Neural cell (in vitro differentiated cells): ENCODE data around the gene PRKCSH. TPM values are rescaled to one million over a fixed set of nuclear protein-coding genes. Genes with fewer than 3 reads are reported as not detected.

ENCODE experiments used
- H2AFZ ChIP-seq: fragments of 200-600, 300-800 bp; sonication (generic), shearing (Covaris generic); 2 replicates; pipeline ENCODE4 v1.6.0; 2014; ENCODE audit warnings: low read depth, mild to moderate bottlenecking, antibody characterized with exemption, low read length, moderate library complexity
- H3F3A ChIP-seq: fragments of 200-600 bp; shearing (Covaris generic); 2 replicates; pipeline ENCODE4 v1.6.1; 2016; ENCODE audit warnings: mild to moderate bottlenecking, moderate library complexity, mixed read lengths, antibody characterized with exemption, low read length; ENCODE audit not compliant: insufficient read depth, poor library complexity, severe bottlenecking
- H3K27ac ChIP-seq: fragments of 200-600, 300-800 bp; sonication (generic), shearing (Covaris generic); 2 replicates; pipeline ENCODE4 v1.5.1; 2014; ENCODE audit warnings: mild to moderate bottlenecking, low read length, moderate library complexity
- H3K27me3 ChIP-seq: fragments of 300-800, 200-600 bp; sonication (generic), shearing (Covaris generic); 2 replicates; pipeline ENCODE4 v1.6.0; 2014; ENCODE audit warnings: mild to moderate bottlenecking, low read depth, low read length, moderate library complexity; ENCODE audit not compliant: insufficient read depth
- H3K36me3 ChIP-seq: fragments of 300-800, 200-600 bp; sonication (generic), shearing (Covaris generic); 2 replicates; pipeline ENCODE4 v1.5.1; 2014; ENCODE audit warnings: mild to moderate bottlenecking, antibody characterized with exemption, low read length, moderate library complexity; ENCODE audit not compliant: insufficient read depth
- H3K4me2 ChIP-seq: fragments of 300-800, 200-600 bp; sonication (generic), shearing (Covaris generic); 2 replicates; pipeline ENCODE4 v1.6.0; 2014; ENCODE audit warnings: mild to moderate bottlenecking, low read length
- H3K4me3 ChIP-seq: fragments of 300-800, 200-600 bp; sonication (generic), shearing (Covaris generic); 2 replicates; pipeline ENCODE4 v1.5.1; 2014; ENCODE audit warnings: mild to moderate bottlenecking, low read length, moderate library complexity
- H3K79me2 ChIP-seq: fragments of 200-600 bp; shearing (Covaris generic); replicated peaks from 2 replicates; pipeline ENCODE4 v1.6.0; 2014; ENCODE audit warnings: mild to moderate bottlenecking, low read length, moderate library complexity; ENCODE audit not compliant: insufficient read depth
- H3K9ac ChIP-seq: fragments of 300-800, 200-600 bp; sonication (generic), shearing (Covaris generic); 2 replicates; pipeline ENCODE4 v1.6.1; 2016; ENCODE audit warnings: mild to moderate bottlenecking, low read length, mixed read lengths
- H3K9me2 ChIP-seq: fragments of 200-600 bp; shearing (Covaris generic); 2 replicates; pipeline ENCODE4 v1.6.1; 2016; ENCODE audit warnings: mild to moderate bottlenecking, low read length, mixed read lengths; ENCODE audit not compliant: insufficient read depth
- H3K9me3 ChIP-seq: fragments of 200-600, 300-800 bp; sonication (generic), shearing (Covaris generic); 2 replicates; pipeline ENCODE4 v1.6.1; 2016; ENCODE audit warnings: mild to moderate bottlenecking, mixed run types, low read length, moderate library complexity, mixed read lengths
- H4K20me1 ChIP-seq: fragments of 200-600 bp; shearing (Covaris generic); 2 replicates; pipeline ENCODE4 v1.6.1; 2016; ENCODE audit warnings: mild to moderate bottlenecking, mixed run types; ENCODE audit not compliant: insufficient read depth
- EZH2 ChIP-seq: fragments of 200-600, 300-800 bp; shearing (Covaris generic), sonication (generic); IDR thresholded peaks from 2 replicates; pipeline ENCODE4 v1.6.1; 2014; ENCODE audit warnings: antibody characterized with exemption, low read length, borderline replicate concordance, mild to moderate bottlenecking; ENCODE audit not compliant: insufficient read depth, poor library complexity, severe bottlenecking
- MXI1 ChIP-seq: fragments of 450-650 bp; conservative IDR thresholded peaks from 2 replicates; pipeline ENCODE4 v1.6.1; 2014; ENCODE audit warnings: antibody characterized with exemption, mild to moderate bottlenecking; ENCODE audit not compliant: poor library complexity, severe bottlenecking
- POLR2AphosphoS5 ChIP-seq: IDR thresholded peaks from 2 replicates; pipeline ENCODE4 v1.6.1; 2012
- RAD21 ChIP-seq: fragments of 450-650 bp; conservative IDR thresholded peaks from 2 replicates; pipeline ENCODE4 v1.6.1; 2014; ENCODE audit warnings: antibody characterized with exemption, mild to moderate bottlenecking, moderate library complexity
- SMC3 ChIP-seq: fragments of 450-650 bp; conservative IDR thresholded peaks from 2 replicates; pipeline ENCODE4 v1.6.1; 2014; ENCODE audit warnings: antibody characterized with exemption, mild to moderate bottlenecking, moderate library complexity; ENCODE audit not compliant: poor library complexity
- TAF1 ChIP-seq: IDR thresholded peaks from 2 replicates; pipeline ENCODE4 v1.6.1; 2012; ENCODE audit warnings: low read depth
- polyA plus RNA-seq: library from polyadenylated mRNA; depleted of rRNA; stranded (reverse); fragments of >200 nt; gene quantifications from 2 replicates; pipeline ENCODE4 v1.2.3, GENCODE V29; 2014
- TF ChIP-seq, protein P1 (sequence below): fragments of 450-650 bp; IDR thresholded peaks from 2 replicates; pipeline ENCODE4 v1.5.1; 2014; ENCODE audit warnings: antibody characterized with exemption, mild to moderate bottlenecking, moderate library complexity; ENCODE audit not compliant: poor library complexity, severe bottlenecking
- TF ChIP-seq, protein P2 (sequence below): IDR thresholded peaks from 2 replicates; pipeline ENCODE4 v1.6.1; 2012; ENCODE audit warnings: borderline replicate concordance

Gene PRKCSH
- polyA plus RNA-seq, 1 donor from 2014 or later, result 29.6 TPM

DNA sequence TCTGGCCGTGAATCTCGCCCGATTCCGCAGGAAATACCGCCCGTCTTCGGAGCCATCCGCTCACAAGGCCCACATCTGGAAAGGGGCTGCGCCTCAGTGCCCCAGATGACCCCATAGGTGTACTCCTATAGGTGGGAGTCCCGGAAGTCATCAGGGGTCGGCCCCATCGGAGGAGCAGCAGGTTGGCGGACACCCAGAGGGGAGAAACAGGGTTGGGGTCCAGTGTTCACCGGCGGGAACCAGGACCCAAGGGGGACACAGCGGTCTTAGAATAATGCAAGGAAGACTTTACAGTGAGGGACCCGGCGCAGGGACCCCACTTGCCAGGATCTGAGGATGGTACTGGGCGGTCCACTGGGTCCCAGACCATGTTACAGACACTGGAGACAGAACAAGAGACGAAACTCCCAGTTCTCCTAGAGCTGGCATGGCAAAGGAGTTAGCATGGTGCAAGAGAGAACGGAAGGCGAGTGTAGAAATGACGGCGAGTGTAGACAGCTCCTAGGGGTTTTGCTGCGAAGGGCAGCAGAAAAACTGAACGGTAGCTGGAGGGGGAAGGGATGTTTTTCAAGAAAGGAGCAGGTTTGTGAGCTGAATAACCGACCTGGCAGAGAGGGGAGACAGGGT, 12.2 kb upstream of the PRKCSH start:
- Histone ChIP-seq H3K79me2 (no peaks in the 10 kb centered on the region), H4K20me1 (no peaks in the 10 kb centered on the region), H3K36me3 (no peaks in the 10 kb centered on the region), H3F3A (no peaks in the 10 kb centered on the region), H3K9ac (no peak overlapping the region), H2AFZ (no peak overlapping the region), H3K9me3 (peaks cover 11% of the 10 kb centered on the region), H3K4me2 (no peak overlapping the region), H3K27ac (no peak overlapping the region), H3K4me3 (no peak overlapping the region), H3K27me3 (peaks cover 56% of the 10 kb centered on the region), H3K9me2 (no peaks in the 10 kb centered on the region)
- TF ChIP-seq, protein P1, sequence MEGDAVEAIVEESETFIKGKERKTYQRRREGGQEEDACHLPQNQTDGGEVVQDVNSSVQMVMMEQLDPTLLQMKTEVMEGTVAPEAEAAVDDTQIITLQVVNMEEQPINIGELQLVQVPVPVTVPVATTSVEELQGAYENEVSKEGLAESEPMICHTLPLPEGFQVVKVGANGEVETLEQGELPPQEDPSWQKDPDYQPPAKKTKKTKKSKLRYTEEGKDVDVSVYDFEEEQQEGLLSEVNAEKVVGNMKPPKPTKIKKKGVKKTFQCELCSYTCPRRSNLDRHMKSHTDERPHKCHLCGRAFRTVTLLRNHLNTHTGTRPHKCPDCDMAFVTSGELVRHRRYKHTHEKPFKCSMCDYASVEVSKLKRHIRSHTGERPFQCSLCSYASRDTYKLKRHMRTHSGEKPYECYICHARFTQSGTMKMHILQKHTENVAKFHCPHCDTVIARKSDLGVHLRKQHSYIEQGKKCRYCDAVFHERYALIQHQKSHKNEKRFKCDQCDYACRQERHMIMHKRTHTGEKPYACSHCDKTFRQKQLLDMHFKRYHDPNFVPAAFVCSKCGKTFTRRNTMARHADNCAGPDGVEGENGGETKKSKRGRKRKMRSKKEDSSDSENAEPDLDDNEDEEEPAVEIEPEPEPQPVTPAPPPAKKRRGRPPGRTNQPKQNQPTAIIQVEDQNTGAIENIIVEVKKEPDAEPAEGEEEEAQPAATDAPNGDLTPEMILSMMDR, result no peak
- no peak for TF ChIP-seq SMC3
- TF ChIP-seq, protein P2, sequence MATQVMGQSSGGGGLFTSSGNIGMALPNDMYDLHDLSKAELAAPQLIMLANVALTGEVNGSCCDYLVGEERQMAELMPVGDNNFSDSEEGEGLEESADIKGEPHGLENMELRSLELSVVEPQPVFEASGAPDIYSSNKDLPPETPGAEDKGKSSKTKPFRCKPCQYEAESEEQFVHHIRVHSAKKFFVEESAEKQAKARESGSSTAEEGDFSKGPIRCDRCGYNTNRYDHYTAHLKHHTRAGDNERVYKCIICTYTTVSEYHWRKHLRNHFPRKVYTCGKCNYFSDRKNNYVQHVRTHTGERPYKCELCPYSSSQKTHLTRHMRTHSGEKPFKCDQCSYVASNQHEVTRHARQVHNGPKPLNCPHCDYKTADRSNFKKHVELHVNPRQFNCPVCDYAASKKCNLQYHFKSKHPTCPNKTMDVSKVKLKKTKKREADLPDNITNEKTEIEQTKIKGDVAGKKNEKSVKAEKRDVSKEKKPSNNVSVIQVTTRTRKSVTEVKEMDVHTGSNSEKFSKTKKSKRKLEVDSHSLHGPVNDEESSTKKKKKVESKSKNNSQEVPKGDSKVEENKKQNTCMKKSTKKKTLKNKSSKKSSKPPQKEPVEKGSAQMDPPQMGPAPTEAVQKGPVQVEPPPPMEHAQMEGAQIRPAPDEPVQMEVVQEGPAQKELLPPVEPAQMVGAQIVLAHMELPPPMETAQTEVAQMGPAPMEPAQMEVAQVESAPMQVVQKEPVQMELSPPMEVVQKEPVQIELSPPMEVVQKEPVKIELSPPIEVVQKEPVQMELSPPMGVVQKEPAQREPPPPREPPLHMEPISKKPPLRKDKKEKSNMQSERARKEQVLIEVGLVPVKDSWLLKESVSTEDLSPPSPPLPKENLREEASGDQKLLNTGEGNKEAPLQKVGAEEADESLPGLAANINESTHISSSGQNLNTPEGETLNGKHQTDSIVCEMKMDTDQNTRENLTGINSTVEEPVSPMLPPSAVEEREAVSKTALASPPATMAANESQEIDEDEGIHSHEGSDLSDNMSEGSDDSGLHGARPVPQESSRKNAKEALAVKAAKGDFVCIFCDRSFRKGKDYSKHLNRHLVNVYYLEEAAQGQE, result no peak

GRCh38 chr19:11423791-11424181, 11.6 kb upstream of the PRKCSH start:
- Histone ChIP-seq H3F3A (no peaks in the 10 kb centered on the region), H3K9me2 (no peaks in the 10 kb centered on the region), H4K20me1 (no peaks in the 10 kb centered on the region), H3K27me3 (peaks cover 51% of the 10 kb centered on the region), H3K4me2 (no peak overlapping the region), H3K27ac (no peak overlapping the region), H2AFZ (no peak overlapping the region), H3K36me3 (no peaks in the 10 kb centered on the region), H3K9me3 (peaks cover 11% of the 10 kb centered on the region), H3K79me2 (no peaks in the 10 kb centered on the region), H3K9ac (no peak overlapping the region), H3K4me3 (no peak overlapping the region)
- TF ChIP-seq POLR2AphosphoS5 (no peak), EZH2 (no peak), RAD21 (no peak), MXI1 (no peak), SMC3 (no peak), TAF1 (no peak)
- TF ChIP-seq, protein P2, result no peak
- TF ChIP-seq, protein P1, result no peak
